Fibroblast of lung (primary cell): Measurements from ENCODE around the gene POC1B.

Experiments
- CTCF ChIP-seq, 2 donors: IDR thresholded peaks in 1 of 2; conservative IDR thresholded peaks in 1 of 2; 1 replicate in 1 of 2; 2 replicates in 1 of 2; pipeline ENCODE4 v1.5.1; 2011 to 2012; ENCODE audit warnings: low read length in 2 of 2, control low read depth in 1 of 2, inconsistent platforms in 1 of 2, low read depth in 1 of 2, mild to moderate bottlenecking in 1 of 2
- EZH2 ChIP-seq: IDR thresholded peaks from 2 replicates; pipeline ENCODE4 v1.5.1; 2012; ENCODE audit warnings: low read length, control low read depth, mild to moderate bottlenecking; ENCODE audit errors: missing control alignments

GRCh38 chr12:89565002-89565401 is 39.2 kb upstream of the POC1B start:
- no peak for TF ChIP-seq CTCF (conservative IDR thresholded peaks at IDR 0.05 in 1 of 2, IDR thresholded peaks at IDR 0.05 in 1 of 2; ENCODE audit: low read depth in 1 of 2, low read length in 2 of 2)
- no peak for TF ChIP-seq EZH2
